Common myeloid progenitor, CD34-positive (primary cell): ENCODE results near the gene ATP8B1.

Experiments used
- CTCF ChIA-PET: fragments of 350-600 bp; sonication (Branson Sonifier 250); formaldehyde crosslinking; loops from one replicate; lab custom pipeline; 2021; ENCODE audit warnings: antibody characterized with exemption; lab: Charles Lee
- POLR2A ChIA-PET: fragments of 350-600 bp; sonication (Branson Sonifier 250); formaldehyde crosslinking; loops from one replicate; lab custom pipeline; 2021; ENCODE audit warnings: antibody characterized with exemption; lab: Charles Lee
- DNase-seq, 3 donors: peaks; one replicate each; pipeline versions ENCODE4 v3.0.0 to v3.0.0-alpha.2; 2013
- H3K27ac ChIP-seq, 2 experiments: 1 replicate in 1 of 2; 2 replicates in 1 of 2; pipeline ENCODE4 v1.7.0; 2013; ENCODE audit warnings: inconsistent platforms in 2 of 2, low read length in 2 of 2, mild to moderate bottlenecking in 2 of 2, low read depth in 1 of 2, moderate library complexity in 1 of 2; ENCODE audit not compliant: severe bottlenecking in 2 of 2, insufficient read depth in 1 of 2, poor library complexity in 1 of 2
- H3K27me3 ChIP-seq, 5 experiments: replicated peaks in 2 of 5; 1 replicate in 3 of 5; 2 replicates in 2 of 5; pipeline versions ENCODE4 v1.6.1 to v1.7.0; 2013; ENCODE audit warnings: low read length in 4 of 5, mild to moderate bottlenecking in 2 of 5, moderate library complexity in 2 of 5, inconsistent platforms in 1 of 5; ENCODE audit not compliant: insufficient read depth in 5 of 5, control insufficient read depth in 4 of 5
- H3K36me3 ChIP-seq, 4 experiments: 1 replicate in 2 of 4; 2 replicates in 2 of 4; pipeline versions ENCODE4 v1.6.1 to v1.7.0; 2013; ENCODE audit warnings: low read length in 3 of 4, control low read depth in 1 of 4, mild to moderate bottlenecking in 1 of 4; ENCODE audit not compliant: control insufficient read depth in 4 of 4, insufficient read depth in 4 of 4
- H3K4me1 ChIP-seq, 4 experiments: 1 replicate in 3 of 4; 2 replicates in 1 of 4; pipeline versions ENCODE4 v1.6.1 to v1.7.1; 2013; ENCODE audit warnings: low read length in 3 of 4, mild to moderate bottlenecking in 3 of 4, control low read depth in 1 of 4, inconsistent platforms in 1 of 4, moderate library complexity in 1 of 4; ENCODE audit not compliant: control insufficient read depth in 4 of 4, insufficient read depth in 4 of 4; ENCODE audit errors: control extremely low read depth in 1 of 4
- H3K4me3 ChIP-seq, 7 experiments: 1 replicate in 4 of 7; 2 replicates in 3 of 7; pipeline versions ENCODE4 v1.5.1 to v1.7.0; 2013; ENCODE audit warnings: mild to moderate bottlenecking in 7 of 7, low read length in 6 of 7, moderate library complexity in 6 of 7, inconsistent platforms in 2 of 7, low read depth in 2 of 7, control low read depth in 1 of 7; ENCODE audit not compliant: insufficient read depth in 4 of 7, control insufficient read depth in 1 of 7; ENCODE audit errors: extremely low read depth in 1 of 7
- H3K9me3 ChIP-seq, 5 experiments: 1 replicate in 4 of 5; 2 replicates in 1 of 5; pipeline versions ENCODE4 v1.6.1 to v1.7.1; 2013; ENCODE audit warnings: low read length in 4 of 5, mild to moderate bottlenecking in 2 of 5, inconsistent platforms in 1 of 5, low read depth in 1 of 5, moderate library complexity in 1 of 5; ENCODE audit not compliant: control insufficient read depth in 4 of 5, insufficient read depth in 2 of 5; ENCODE audit errors: control extremely low read depth in 1 of 5
- WGBS: methylation state at CpG from one replicate; pipeline ENCODE4 v1.1.5; 2013; ENCODE audit not compliant: insufficient coverage; 5-methylcytosine and 5-hydroxymethylcytosine counted together

ATP8B1 gene

GRCh38 chr18:57789759-57790158 is 13.4 kb downstream of the ATP8B1 start:
- WGBS, result 100% methylated on average over 3 of the region's 4 CpGs
- Histone ChIP-seq H3K4me3 (no peak overlapping the region), H3K27me3 (no peaks in the 10 kb centered on the region), H3K4me1 (peaks cover 4 to 17% (median 14%) of the 10 kb centered on the region in 4 experiments), H3K27ac (no peak overlapping the region), H3K36me3 (no peaks in the 10 kb centered on the region), H3K9me3 (no peaks in the 10 kb centered on the region)
- CTCF ChIA-PET, result interaction anchor here (1.3 kb wide), 1 partner anchor 92 kb away, joined by 3 read pairs; no protein-coding TSS in a partner anchor
- DNase-seq, result no peak
- POLR2A ChIA-PET, result no interaction called here

GRCh38 chr18:57789090-57789489 is 14.0 kb downstream of the ATP8B1 start:
- Histone ChIP-seq H3K27me3 (no peaks in the 10 kb centered on the region), H3K36me3 (no peaks in the 10 kb centered on the region), H3K4me1 (peaks cover 4 to 17% (median 14%) of the 10 kb centered on the region in 4 experiments), H3K9me3 (no peaks in the 10 kb centered on the region), H3K27ac (no peak overlapping the region), H3K4me3 (no peak overlapping the region)
- no peak for DNase-seq
- ChIA-PET POLR2A (no interaction called here), CTCF (interaction anchor here (1.1 to 1.3 kb wide), 2 partner anchors 23 to 93 kb away, joined by 3 read pairs; no protein-coding TSS in a partner anchor)
- 96% methylated on average over 6 of the region's 6 CpGs for WGBS

- 99% methylated on average over 8 of the region's 11 CpGs for WGBS
- ChIA-PET POLR2A (no interaction called here), CTCF (no interaction called here)
- Histone ChIP-seq H3K36me3 (no peaks in the 10 kb centered on the region), H3K9me3 (no peaks in the 10 kb centered on the region), H3K27me3 (no peaks in the 10 kb centered on the region), H3K27ac (no peak overlapping the region), H3K4me1 (peaks cover 0 to 4% (median under 1%) of the 10 kb centered on the region in 4 experiments), H3K4me3 (no peak overlapping the region)
- no peak for DNase-seq
These were observed 15.9 kb downstream of the ATP8B1 start for GRCh38 chr18:57787068-57787685.

- POLR2A ChIA-PET, result no interaction called here
- DNase-seq, result no peak
- H3K27ac ChIP-seq, result no peak overlapping the region
- CTCF ChIA-PET, result no interaction called here
- 99% methylated on average over 6 of the region's 8 CpGs for WGBS
- H3K36me3 ChIP-seq, result no peaks in the 10 kb centered on the region
- no peaks in the 10 kb centered on the region for H3K9me3 ChIP-seq
- peaks cover 0 to 8% (median 3%) of the 10 kb centered on the region in 4 experiments for H3K4me1 ChIP-seq
- no peaks in the 10 kb centered on the region for H3K27me3 ChIP-seq
- no peak overlapping the region for H3K4me3 ChIP-seq
These were observed 17.2 kb downstream of the ATP8B1 start for GRCh38 chr18:57785751-57786437.

GRCh38 chr18:57784801-57785114 is 18.4 kb downstream of the ATP8B1 start:
- ChIA-PET CTCF (no interaction called here), POLR2A (no interaction called here)
- peaks cover 0 to 17% (median 11%) of the 10 kb centered on the region in 4 experiments for H3K4me1 ChIP-seq
- 100% methylated on average over 4 of the region's 4 CpGs for WGBS
- no peak overlapping the region for H3K27ac ChIP-seq
- no peak overlapping the region for H3K4me3 ChIP-seq
- no peak for DNase-seq
- no peaks in the 10 kb centered on the region for H3K9me3 ChIP-seq
- no peaks in the 10 kb centered on the region for H3K36me3 ChIP-seq
- no peaks in the 10 kb centered on the region for H3K27me3 ChIP-seq

- DNase-seq, result no peak
- Histone ChIP-seq H3K9me3 (no peaks in the 10 kb centered on the region), H3K27me3 (no peaks in the 10 kb centered on the region), H3K4me1 (peaks cover 0 to 17% (median 11%) of the 10 kb centered on the region in 4 experiments), H3K27ac (no peak overlapping the region), H3K36me3 (no peaks in the 10 kb centered on the region), H3K4me3 (no peak overlapping the region)
- 91% methylated on average over 16 of the region's 16 CpGs for WGBS
- ChIA-PET POLR2A (no interaction called here), CTCF (interaction anchor here (0.6 kb wide), 1 partner anchor 19 kb away, joined by 3 read pairs; the partner anchor contains the start of gene ATP8B1)
These were observed 18.9 kb downstream of the ATP8B1 start for GRCh38 chr18:57784034-57784800.

GRCh38 chr18:57782049-57782448 is 21.1 kb downstream of the ATP8B1 start:
- no peak overlapping the region for H3K27ac ChIP-seq
- no peak overlapping the region for H3K4me3 ChIP-seq
- H3K9me3 ChIP-seq, result no peaks in the 10 kb centered on the region
- ChIA-PET POLR2A (no interaction called here), CTCF (no interaction called here)
- H3K36me3 ChIP-seq, result no peaks in the 10 kb centered on the region
- no peak for DNase-seq
- H3K27me3 ChIP-seq, result no peaks in the 10 kb centered on the region
- WGBS, result 100% methylated on average over 5 of the region's 5 CpGs
- peaks cover 0 to 16% (median 10%) of the 10 kb centered on the region in 4 experiments for H3K4me1 ChIP-seq
